ENCODE measurements around the gene ELL2.

Gene ELL2

GRCh38 chr5:95868136-95868535 lies 93.5 kb downstream of the ELL2 start:
- H3K4me3 ChIP-seq (ENCODE audit: low read depth, low read length): no peak overlapping the region
- TF ChIP-seq, protein P1, sequence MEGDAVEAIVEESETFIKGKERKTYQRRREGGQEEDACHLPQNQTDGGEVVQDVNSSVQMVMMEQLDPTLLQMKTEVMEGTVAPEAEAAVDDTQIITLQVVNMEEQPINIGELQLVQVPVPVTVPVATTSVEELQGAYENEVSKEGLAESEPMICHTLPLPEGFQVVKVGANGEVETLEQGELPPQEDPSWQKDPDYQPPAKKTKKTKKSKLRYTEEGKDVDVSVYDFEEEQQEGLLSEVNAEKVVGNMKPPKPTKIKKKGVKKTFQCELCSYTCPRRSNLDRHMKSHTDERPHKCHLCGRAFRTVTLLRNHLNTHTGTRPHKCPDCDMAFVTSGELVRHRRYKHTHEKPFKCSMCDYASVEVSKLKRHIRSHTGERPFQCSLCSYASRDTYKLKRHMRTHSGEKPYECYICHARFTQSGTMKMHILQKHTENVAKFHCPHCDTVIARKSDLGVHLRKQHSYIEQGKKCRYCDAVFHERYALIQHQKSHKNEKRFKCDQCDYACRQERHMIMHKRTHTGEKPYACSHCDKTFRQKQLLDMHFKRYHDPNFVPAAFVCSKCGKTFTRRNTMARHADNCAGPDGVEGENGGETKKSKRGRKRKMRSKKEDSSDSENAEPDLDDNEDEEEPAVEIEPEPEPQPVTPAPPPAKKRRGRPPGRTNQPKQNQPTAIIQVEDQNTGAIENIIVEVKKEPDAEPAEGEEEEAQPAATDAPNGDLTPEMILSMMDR (IDR thresholded peaks at IDR 0.05; ENCODE audit: low read depth, low read length): no peak
- TF ChIP-seq MYC (IDR thresholded peaks at IDR 0.05; ENCODE audit: low read depth, low read length): no peak
- TF ChIP-seq POLR2A (IDR thresholded peaks at IDR 0.05; ENCODE audit: extremely low read depth, insufficient read length): no peak
- TF ChIP-seq, protein P2, sequence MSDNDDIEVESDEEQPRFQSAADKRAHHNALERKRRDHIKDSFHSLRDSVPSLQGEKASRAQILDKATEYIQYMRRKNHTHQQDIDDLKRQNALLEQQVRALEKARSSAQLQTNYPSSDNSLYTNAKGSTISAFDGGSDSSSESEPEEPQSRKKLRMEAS (IDR thresholded peaks at IDR 0.05; ENCODE audit: low read depth, low read length): no peak
- DNase-seq (ENCODE audit: low read depth): no peak

DNA sequence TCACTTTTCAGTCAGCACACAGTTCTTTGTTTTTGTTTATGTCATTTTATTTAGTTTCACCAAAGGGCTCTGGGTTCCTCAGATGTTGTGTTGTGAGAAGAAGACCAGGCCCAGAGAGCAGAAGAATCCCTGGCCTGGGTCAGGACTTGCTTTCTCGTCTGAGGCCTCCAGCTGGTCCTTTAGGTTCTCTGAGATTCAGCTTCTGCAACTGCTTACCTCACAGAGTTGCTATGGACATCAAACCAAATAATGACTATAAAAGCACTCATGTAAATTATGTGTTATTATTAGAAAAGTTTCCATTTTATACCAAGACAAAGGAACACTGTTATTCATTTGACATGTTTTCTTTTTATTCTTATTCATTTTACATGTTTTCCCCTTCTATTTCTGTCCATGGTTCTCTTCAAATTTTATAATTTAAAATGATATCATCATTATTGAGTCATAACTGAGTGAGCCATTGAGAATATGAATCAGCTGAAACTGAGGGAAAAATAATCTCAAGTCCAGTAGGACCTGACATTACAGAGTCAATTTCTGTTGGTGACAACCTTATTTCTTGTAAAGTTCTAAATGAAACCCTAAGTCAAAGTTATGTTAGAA lies 95.1 kb downstream of the ELL2 start:
- DNase-seq (ENCODE audit: low read depth): no peak
- no peak overlapping the region for H3K4me3 ChIP-seq (ENCODE audit: low read depth, low read length)
- TF ChIP-seq MYC (IDR thresholded peaks at IDR 0.05; ENCODE audit: low read depth, low read length) (no peak), POLR2A (IDR thresholded peaks at IDR 0.05; ENCODE audit: extremely low read depth, insufficient read length) (no peak)
- TF ChIP-seq, protein P2 (IDR thresholded peaks at IDR 0.05; ENCODE audit: low read depth, low read length): no peak
- TF ChIP-seq, protein P1 (IDR thresholded peaks at IDR 0.05; ENCODE audit: low read depth, low read length): no peak

DNA sequence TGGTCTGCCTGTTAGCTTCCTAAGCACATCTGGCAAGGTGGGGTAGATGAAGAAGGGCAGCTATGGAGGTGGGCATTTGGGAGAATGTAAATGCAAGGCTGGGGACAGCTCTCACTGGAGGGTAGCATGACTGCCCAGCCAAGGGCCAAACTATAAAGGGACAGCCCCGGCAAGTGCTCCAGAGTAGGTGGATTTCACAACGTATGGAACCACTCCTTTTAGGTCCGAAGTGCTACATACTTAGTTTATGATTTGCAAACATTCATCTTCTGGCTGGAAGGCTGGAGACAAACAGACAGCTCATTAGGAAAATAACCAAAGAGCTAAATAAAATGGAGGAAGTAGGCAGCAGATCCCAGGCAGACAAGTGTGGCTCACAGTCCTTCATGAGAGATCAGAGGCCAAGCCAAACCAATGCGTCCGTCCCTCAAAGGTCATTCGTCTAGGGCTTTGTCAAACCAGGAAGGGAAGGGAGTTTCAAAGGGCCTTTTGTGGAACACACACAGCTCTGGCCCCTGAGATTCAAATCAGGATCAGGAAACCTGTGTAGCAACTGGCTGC lies 96.6 kb downstream of the ELL2 start:
- H3K4me3 ChIP-seq (ENCODE audit: low read depth, low read length): no peak overlapping the region
- no peak for DNase-seq (ENCODE audit: low read depth)
- TF ChIP-seq, protein P1 (IDR thresholded peaks at IDR 0.05; ENCODE audit: low read depth, low read length): no peak
- TF ChIP-seq, protein P2 (IDR thresholded peaks at IDR 0.05; ENCODE audit: low read depth, low read length): no peak
- TF ChIP-seq POLR2A (IDR thresholded peaks at IDR 0.05; ENCODE audit: extremely low read depth, insufficient read length) (no peak), MYC (IDR thresholded peaks at IDR 0.05; ENCODE audit: low read depth, low read length) (no peak)

- no peak for DNase-seq (ENCODE audit: low read depth)
- TF ChIP-seq POLR2A (IDR thresholded peaks at IDR 0.05; ENCODE audit: extremely low read depth, insufficient read length) (no peak), MYC (IDR thresholded peaks at IDR 0.05; ENCODE audit: low read depth, low read length) (no peak)
- TF ChIP-seq, protein P1 (IDR thresholded peaks at IDR 0.05; ENCODE audit: low read depth, low read length): no peak
- TF ChIP-seq, protein P2 (IDR thresholded peaks at IDR 0.05; ENCODE audit: low read depth, low read length): no peak
- H3K4me3 ChIP-seq (ENCODE audit: low read depth, low read length): no peak overlapping the region
Measured at GRCh38 chr5:95864456-95864855, 97.2 kb downstream of the ELL2 start.

DNA sequence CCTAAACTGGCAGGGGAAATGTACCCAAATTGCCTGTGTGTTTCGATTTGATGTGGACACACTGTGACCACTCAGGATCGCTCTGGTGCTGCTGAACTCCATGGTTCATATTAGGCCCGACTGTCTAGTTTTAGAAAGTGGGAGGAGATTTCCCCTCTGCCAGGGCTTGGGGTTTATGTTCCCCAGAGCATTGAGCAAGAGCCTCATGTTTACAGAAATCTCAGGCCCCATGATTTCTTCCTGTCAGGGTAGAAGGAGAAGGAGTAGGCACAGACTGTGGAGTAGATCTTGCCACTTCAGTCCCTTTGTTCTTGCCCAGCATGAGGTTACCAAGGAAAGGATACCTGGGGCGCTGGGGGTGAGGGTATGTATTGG lies 98.3 kb downstream of the ELL2 start:
- peak; percentile 86 for DNase-seq (ENCODE audit: low read depth)
- H3K4me3 ChIP-seq (ENCODE audit: low read depth, low read length): no peak overlapping the region
- no peak for TF ChIP-seq POLR2A (IDR thresholded peaks at IDR 0.05; ENCODE audit: extremely low read depth, insufficient read length)
- TF ChIP-seq, protein P1 (IDR thresholded peaks at IDR 0.05; ENCODE audit: low read depth, low read length): no peak
- TF ChIP-seq, protein P2 (IDR thresholded peaks at IDR 0.05; ENCODE audit: low read depth, low read length): no peak

Data from NB4 (cell line).